ENCODE data around the gene PRAMEF18. TPM values are rescaled to one million over a fixed set of nuclear protein-coding genes. Genes with fewer than 3 reads are reported as not detected.
A peak's percentile ranks its signal among the peaks of the same experiment; 100 is the strongest.
"Not testable (repeated sequence)": the region's sequence is repeated elsewhere in the genome, so short reads cannot be mapped to it uniquely, and the experiment has no call there.

The PRAMEF18 gene
- total RNA-seq (not detected), polyA plus RNA-seq (not detected)
- long read RNA-seq, donor 1: 0 reads
- long read RNA-seq, donor 2: 0 reads

GRCh38 chr1:13225675-13226204, at the start of gene PRAMEF18:
Gene PRAMEF18 (minus strand): TSS chr1:13226154. CDS start chr1:13226106, 48 bp downstream.
- H3K36me3 ChIP-seq (ENCODE audit: insufficient read depth in 1 of 2, low read depth in 1 of 2); H3K4me3 ChIP-seq; intact Hi-C loops (cut with DNase I); H3K9me3 ChIP-seq; H3K27ac ChIP-seq; ATAC-seq; H3K4me1 ChIP-seq; H3K27me3 ChIP-seq (ENCODE audit: insufficient read depth in 3 of 3, low read length in 2 of 3): not testable (repeated sequence)
- peak in 1 of 2 donors; percentile 28 for DNase-seq
- 66 to 70% (median 70%) methylated on average over 8 to 9 of the region's 9 CpGs for WGBS, 3 donors

- H3K27ac ChIP-seq; ATAC-seq; H3K9me3 ChIP-seq; H3K27me3 ChIP-seq (ENCODE audit: insufficient read depth in 3 of 3, low read length in 2 of 3); H3K36me3 ChIP-seq (ENCODE audit: insufficient read depth in 1 of 2, low read depth in 1 of 2); H3K4me3 ChIP-seq; intact Hi-C loops (cut with DNase I); DNase-seq; H3K4me1 ChIP-seq: not testable (repeated sequence)
- WGBS, 3 donors: 8 to 50% (median 48%) methylated on average over 2 of the region's 3 CpGs
Observed at GRCh38 chr1:13265124-13265523, 39.2 kb upstream of the PRAMEF18 start.

- H3K4me1 ChIP-seq; H3K9me3 ChIP-seq; ATAC-seq; H3K27me3 ChIP-seq (ENCODE audit: insufficient read depth in 3 of 3, low read length in 2 of 3); H3K27ac ChIP-seq; intact Hi-C loops (cut with DNase I); H3K36me3 ChIP-seq (ENCODE audit: insufficient read depth in 1 of 2, low read depth in 1 of 2); DNase-seq; H3K4me3 ChIP-seq: not testable (repeated sequence)
- WGBS, 3 donors: 84 to 88% (median 85%) methylated on average over 1 to 2 of the region's 5 CpGs
Observed at GRCh38 chr1:13253898-13254297, 27.9 kb upstream of the PRAMEF18 start, which contains the start of gene PRAMEF5. Gene PRAMEF5 (plus strand): TSS chr1:13254198. CDS start chr1:13259269, 5,071 bp downstream.

GRCh38 chr1:13247122-13247521, 21.2 kb upstream of the PRAMEF18 start:
- H3K4me3 ChIP-seq; DNase-seq; H3K9me3 ChIP-seq; H3K27me3 ChIP-seq (ENCODE audit: insufficient read depth in 3 of 3, low read length in 2 of 3); H3K4me1 ChIP-seq; ATAC-seq; H3K36me3 ChIP-seq (ENCODE audit: insufficient read depth in 1 of 2, low read depth in 1 of 2); H3K27ac ChIP-seq; intact Hi-C loops (cut with DNase I): not testable (repeated sequence)
- 77 to 81% (median 78%) methylated on average over 6 of the region's 7 CpGs for WGBS, 3 donors

- WGBS, 3 donors: 76 to 83% (median 78%) methylated on average over 2 of the region's 2 CpGs
- H3K36me3 ChIP-seq (ENCODE audit: insufficient read depth in 1 of 2, low read depth in 1 of 2); H3K4me3 ChIP-seq; H3K9me3 ChIP-seq; intact Hi-C loops (cut with DNase I); H3K4me1 ChIP-seq; H3K27me3 ChIP-seq (ENCODE audit: insufficient read depth in 3 of 3, low read length in 2 of 3); H3K27ac ChIP-seq; DNase-seq; ATAC-seq: not testable (repeated sequence)
Observed at GRCh38 chr1:13246554-13246871, 20.6 kb upstream of the PRAMEF18 start.

- H3K27ac ChIP-seq; ATAC-seq; H3K27me3 ChIP-seq (ENCODE audit: insufficient read depth in 3 of 3, low read length in 2 of 3); DNase-seq; intact Hi-C loops (cut with DNase I); H3K9me3 ChIP-seq; H3K4me3 ChIP-seq; H3K4me1 ChIP-seq; H3K36me3 ChIP-seq (ENCODE audit: insufficient read depth in 1 of 2, low read depth in 1 of 2): not testable (repeated sequence)
- 65 to 79% (median 73%) methylated on average over 5 of the region's 5 CpGs for WGBS, 3 donors
Observed at GRCh38 chr1:13245841-13246553, 20.0 kb upstream of the PRAMEF18 start.

GRCh38 chr1:13243536-13244263, 17.7 kb upstream of the PRAMEF18 start:
- DNase-seq; H3K27me3 ChIP-seq (ENCODE audit: insufficient read depth in 3 of 3, low read length in 2 of 3); H3K4me3 ChIP-seq; ATAC-seq; H3K27ac ChIP-seq; intact Hi-C loops (cut with DNase I); H3K4me1 ChIP-seq; H3K36me3 ChIP-seq (ENCODE audit: insufficient read depth in 1 of 2, low read depth in 1 of 2); H3K9me3 ChIP-seq: not testable (repeated sequence)
- WGBS, 3 donors: 83 to 85% (median 84%) methylated on average over 9 of the region's 9 CpGs

- H3K27me3 ChIP-seq (ENCODE audit: insufficient read depth in 3 of 3, low read length in 2 of 3); H3K9me3 ChIP-seq; H3K4me1 ChIP-seq; ATAC-seq; H3K4me3 ChIP-seq; DNase-seq; H3K27ac ChIP-seq; H3K36me3 ChIP-seq (ENCODE audit: insufficient read depth in 1 of 2, low read depth in 1 of 2); intact Hi-C loops (cut with DNase I): not testable (repeated sequence)
- 87 to 91% (median 88%) methylated on average over 4 of the region's 4 CpGs for WGBS, 3 donors
Observed at GRCh38 chr1:13239633-13240032, 13.7 kb upstream of the PRAMEF18 start.

GRCh38 chr1:13237572-13237971, 11.6 kb upstream of the PRAMEF18 start:
- H3K4me3 ChIP-seq; H3K27me3 ChIP-seq (ENCODE audit: insufficient read depth in 3 of 3, low read length in 2 of 3); H3K9me3 ChIP-seq; H3K4me1 ChIP-seq; intact Hi-C loops (cut with DNase I); H3K36me3 ChIP-seq (ENCODE audit: insufficient read depth in 1 of 2, low read depth in 1 of 2); ATAC-seq; H3K27ac ChIP-seq: not testable (repeated sequence)
- WGBS, 3 donors: 73% methylated on average over 4 of the region's 4 CpGs
- DNase-seq: peak in 1 of 2 donors; percentile 28

- ATAC-seq (peak; percentile 40 to 64 (median 50)), DNase-seq (peak in 1 of 2 donors; percentile 16)
- H3K27ac ChIP-seq; H3K9me3 ChIP-seq; H3K4me3 ChIP-seq; H3K36me3 ChIP-seq (ENCODE audit: insufficient read depth in 1 of 2, low read depth in 1 of 2); H3K4me1 ChIP-seq; H3K27me3 ChIP-seq (ENCODE audit: insufficient read depth in 3 of 3, low read length in 2 of 3); intact Hi-C loops (cut with DNase I): not testable (repeated sequence)
- WGBS, 3 donors: 25 to 51% (median 30%) methylated on average over 1 of the region's 1 CpG
Observed at GRCh38 chr1:13234057-13234456, 8.1 kb upstream of the PRAMEF18 start.

GRCh38 chr1:13232056-13232455, 6.1 kb upstream of the PRAMEF18 start:
- H3K27me3 ChIP-seq (ENCODE audit: insufficient read depth in 3 of 3, low read length in 2 of 3); ATAC-seq; H3K4me3 ChIP-seq; H3K36me3 ChIP-seq (ENCODE audit: insufficient read depth in 1 of 2, low read depth in 1 of 2); DNase-seq; H3K9me3 ChIP-seq; H3K27ac ChIP-seq; H3K4me1 ChIP-seq; intact Hi-C loops (cut with DNase I): not testable (repeated sequence)
- WGBS, 3 donors: 59 to 76% (median 63%) methylated on average over 2 of the region's 2 CpGs

Measured in psoas muscle (tissue), 8 donors.